ENCODE measurements around the gene NCF4. TPM values are rescaled to one million over a fixed set of nuclear protein-coding genes. Genes with fewer than 3 reads are reported as not detected.

Gene NCF4
- total RNA-seq, 4 donors from 2014 or later, result 2.1 to 15.1 (median 8.4) TPM

GRCh38 chr22:36898690-36899089 is 37.9 kb downstream of the NCF4 start:
- H3K4me1 ChIP-seq, result peaks cover 0 to 17% (median 8%) of the 10 kb centered on the region in 3 donors
- WGBS, 2 donors, result 78 to 84% methylated on average over 4 of the region's 4 CpGs
- DNase-seq, result no peak
- no peak overlapping the region for H3K4me3 ChIP-seq
- H3K27ac ChIP-seq, result no peak overlapping the region
- TF ChIP-seq POLR2A (IDR thresholded peaks at IDR 0.05) (no peak), CTCF (IDR thresholded peaks at IDR 0.05) (no peak)
- H3K9me3 ChIP-seq, result peaks cover 0 to 7% (median 6%) of the 10 kb centered on the region in 3 donors
- H3K27me3 ChIP-seq, result peaks cover 0 to 31% (median 0%) of the 10 kb centered on the region in 4 donors
- H3K36me3 ChIP-seq, result no peaks in the 10 kb centered on the region
- intact Hi-C loops (cut with DNase I), result no loop called here

- intact Hi-C loops (cut with DNase I), result no loop called here
- WGBS, 2 donors, result 67 to 80% methylated on average over 1 of the region's 1 CpG
- H3K36me3 ChIP-seq, result no peaks in the 10 kb centered on the region
- TF ChIP-seq CTCF (IDR thresholded peaks at IDR 0.05), result no peak
- TF ChIP-seq POLR2A (IDR thresholded peaks at IDR 0.05), result no peak
- H3K27ac ChIP-seq, result no peak overlapping the region
- H3K4me1 ChIP-seq, result peaks cover 0 to 17% (median 8%) of the 10 kb centered on the region in 3 donors
- H3K27me3 ChIP-seq, result peaks cover 0 to 31% (median 0%) of the 10 kb centered on the region in 4 donors
- peaks cover 0 to 7% (median 6%) of the 10 kb centered on the region in 3 donors for H3K9me3 ChIP-seq
- no peak overlapping the region for H3K4me3 ChIP-seq
- DNase-seq, result no peak
Measured at GRCh38 chr22:36899498-36899897, 38.7 kb downstream of the NCF4 start.

- WGBS, 2 donors, result 64 to 67% methylated on average over 1 to 2 of the region's 2 CpGs
- Histone ChIP-seq H3K36me3 (no peaks in the 10 kb centered on the region), H3K4me3 (no peak overlapping the region), H3K4me1 (peaks cover 0 to 17% (median 8%) of the 10 kb centered on the region in 3 donors), H3K27ac (peak overlapping the region in 2 of 4 donors; percentile 48 to 61), H3K9me3 (peaks cover 0 to 7% (median 6%) of the 10 kb centered on the region in 3 donors), H3K27me3 (peaks cover 0 to 34% (median 0%) of the 10 kb centered on the region in 4 donors)
- intact Hi-C loops (cut with DNase I), result no loop called here
- TF ChIP-seq POLR2A (IDR thresholded peaks at IDR 0.05) (no peak), CTCF (IDR thresholded peaks at IDR 0.05) (no peak)
- no peak for DNase-seq
Measured at GRCh38 chr22:36900225-36900624, 39.4 kb downstream of the NCF4 start.

- H3K27me3 ChIP-seq, result peaks cover 0 to 35% (median 0%) of the 10 kb centered on the region in 4 donors
- no peak for TF ChIP-seq CTCF (IDR thresholded peaks at IDR 0.05)
- intact Hi-C loops (cut with DNase I), result no loop called here
Measured at GRCh38 chr22:36900880-36901279, 40.1 kb downstream of the NCF4 start.

GRCh38 chr22:36901411-36902142 is 40.8 kb downstream of the NCF4 start:
- Histone ChIP-seq H3K36me3 (no peaks in the 10 kb centered on the region), H3K4me1 (peaks cover 0 to 17% (median 8%) of the 10 kb centered on the region in 3 donors), H3K9me3 (no peaks in the 10 kb centered on the region), H3K27ac (peak overlapping the region in 2 of 4 donors; percentile 48 to 61), H3K4me3 (no peak overlapping the region), H3K27me3 (peaks cover 0 to 35% (median 0%) of the 10 kb centered on the region in 4 donors)
- no peak for TF ChIP-seq POLR2A (IDR thresholded peaks at IDR 0.05)
- no peak for TF ChIP-seq CTCF (IDR thresholded peaks at IDR 0.05)
- WGBS, 2 donors, result 83 to 89% methylated on average over 8 to 13 of the region's 13 CpGs
- intact Hi-C loops (cut with DNase I), result no loop called here
- DNase-seq, result no peak

More at GRCh38 chr22:36900880-36901279, 40.1 kb downstream of the NCF4 start:
- no peak for DNase-seq
- Histone ChIP-seq H3K36me3 (no peaks in the 10 kb centered on the region), H3K9me3 (peaks cover 0 to 3% (median 3%) of the 10 kb centered on the region in 3 donors), H3K27ac (peak overlapping the region in 2 of 4 donors; percentile 48 to 61), H3K4me1 (peaks cover 0 to 17% (median 8%) of the 10 kb centered on the region in 3 donors), H3K4me3 (no peak overlapping the region)
- WGBS, 2 donors, result 8 to 13% methylated on average over 3 to 4 of the region's 4 CpGs

Measured in esophagus squamous epithelium (tissue), 5 donors.